HG02588 (cell line): ENCODE data around the gene PCDHB4.
"Not testable (repeated sequence)": the region's sequence is repeated elsewhere in the genome, so short reads cannot be mapped to it uniquely, and the experiment has no call there.

ENCODE experiments used
- ATAC-seq: cut with Tn5 transposase; IDR thresholded peaks from one replicate; pipeline ENCODE4 v1.9.1; 2021; ENCODE audit warnings: mild to moderate bottlenecking, moderate library complexity; ENCODE audit not compliant: unreplicated experiment

Gene PCDHB4

DNA sequence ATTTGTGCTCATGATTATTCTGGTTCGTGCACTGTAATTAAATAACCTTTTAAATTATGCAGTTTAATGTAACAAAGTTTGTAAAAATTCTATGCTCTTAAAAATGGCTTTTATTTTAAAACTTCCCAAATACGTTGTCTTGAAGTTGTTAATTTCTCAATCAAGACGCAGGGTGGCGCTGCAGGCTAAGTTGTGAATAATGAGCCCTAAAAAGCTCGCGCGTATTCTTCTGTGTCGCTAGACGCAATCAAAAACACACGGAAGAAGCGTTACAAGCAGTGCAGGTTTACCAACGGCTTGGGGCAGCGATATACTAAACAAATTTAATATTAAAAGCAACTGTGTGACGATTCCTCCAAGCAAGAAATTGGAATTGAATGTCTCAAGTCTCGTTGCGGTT is at the start of gene PCDHB4:
TSS of gene PCDHB4 (plus strand) at position 256 of the 400 bp plus-strand sequence. CDS start 181 bp downstream, outside the sequence.
- ATAC-seq, result no peak

DNA sequence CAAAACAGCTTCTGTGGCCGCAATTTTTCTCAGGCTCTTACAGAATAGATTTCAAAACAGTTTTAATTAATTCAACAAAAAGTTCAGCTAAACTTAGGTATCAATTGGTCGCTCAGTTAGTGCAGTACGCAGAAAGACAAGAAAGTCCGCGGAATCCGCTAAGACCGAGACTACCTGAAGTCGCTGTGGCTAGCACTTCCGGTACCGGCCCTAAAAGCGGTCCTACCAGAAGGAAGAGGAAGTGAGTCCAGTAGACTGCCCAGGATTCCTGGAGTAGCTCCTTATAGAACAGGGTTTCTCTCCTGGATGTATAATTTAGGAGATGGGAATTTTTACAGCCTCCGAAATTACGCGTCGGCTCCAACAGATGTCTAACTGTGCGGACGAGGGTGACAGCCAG is 43.8 kb upstream of the PCDHB4 start:
- ATAC-seq, result no peak

DNA sequence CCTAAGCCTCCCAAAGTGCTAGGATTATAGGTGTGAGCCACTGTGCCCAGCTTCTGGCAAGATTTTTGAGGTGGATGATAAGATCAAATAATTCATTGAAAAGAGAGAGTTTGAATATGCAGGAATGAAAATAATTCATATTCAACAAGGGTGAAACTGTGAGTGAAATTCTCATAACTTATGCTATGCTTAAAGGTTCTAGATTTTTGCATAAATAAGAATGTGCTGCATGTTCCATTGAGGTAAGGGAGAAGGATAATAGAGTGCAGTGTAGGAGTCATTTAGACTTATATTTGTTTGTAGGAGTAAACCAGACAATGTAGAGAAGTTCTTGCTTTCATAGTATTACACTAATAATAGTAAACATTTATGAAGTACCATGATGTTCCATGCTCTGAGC is 39.4 kb upstream of the PCDHB4 start:
- no peak for ATAC-seq

DNA sequence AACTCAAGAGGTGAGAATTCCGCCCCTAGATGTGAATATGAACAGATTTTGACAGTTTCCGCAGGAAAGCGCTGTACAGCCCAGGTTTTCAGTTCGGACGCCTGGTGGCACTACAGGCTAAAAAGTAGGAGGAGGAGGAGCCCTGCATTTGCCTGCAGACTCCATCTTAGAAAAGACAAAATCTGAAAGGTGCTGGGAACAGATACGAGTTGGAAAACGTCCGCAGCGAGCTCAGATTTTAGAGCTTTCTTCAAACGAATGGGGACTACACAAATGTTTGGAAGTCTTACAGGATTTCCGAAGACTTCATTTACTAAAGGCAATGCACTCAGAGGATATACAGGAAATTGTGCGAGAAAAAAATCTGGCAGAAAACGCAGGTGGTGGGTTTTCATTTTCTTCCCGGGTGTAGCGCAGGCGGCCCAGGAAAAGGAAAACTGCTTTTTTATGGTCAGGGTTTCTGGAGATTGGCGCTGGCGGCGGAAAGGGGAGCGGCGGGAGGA is 37.1 kb upstream of the PCDHB4 start:
- ATAC-seq, result peak; percentile 49

DNA sequence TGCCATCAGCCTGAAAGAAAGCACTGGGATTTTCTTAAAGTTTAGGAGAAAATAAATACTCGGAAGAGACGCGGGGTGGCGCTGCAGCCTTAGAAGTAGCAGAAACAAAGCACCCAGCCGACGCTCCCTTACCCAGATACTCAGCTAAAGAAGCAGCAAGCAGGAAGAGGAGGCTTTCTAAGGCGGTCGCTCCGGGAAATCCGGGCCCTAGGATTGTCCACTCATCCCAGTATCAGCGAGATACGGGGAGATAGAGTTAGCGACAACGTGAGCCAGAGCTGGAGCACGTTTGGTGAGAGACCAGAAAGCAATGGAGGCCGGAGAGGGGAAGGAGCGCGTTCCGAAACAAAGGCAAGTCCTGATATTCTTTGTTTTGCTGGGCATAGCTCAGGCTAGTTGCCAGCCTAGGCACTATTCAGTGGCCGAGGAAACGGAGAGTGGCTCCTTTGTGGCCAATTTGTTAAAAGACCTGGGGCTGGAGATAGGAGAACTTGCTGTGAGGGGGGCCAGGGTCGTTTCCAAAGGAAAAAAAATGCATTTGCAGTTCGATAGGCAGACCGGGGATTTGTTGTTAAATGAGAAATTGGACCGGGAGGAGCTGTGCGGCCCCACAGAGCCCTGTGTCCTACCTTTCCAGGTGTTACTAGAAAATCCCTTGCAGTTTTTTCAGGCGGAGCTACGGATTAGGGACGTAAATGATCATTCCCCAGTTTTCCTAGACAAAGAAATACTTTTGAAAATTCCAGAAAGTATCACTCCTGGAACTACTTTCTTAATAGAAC is 26.9 kb upstream of the PCDHB4 start, which contains the start of gene PCDHB2:
TSS of gene PCDHB2 (plus strand) at position 135 of the 782 bp plus-strand sequence. CDS start at position 311, 176 bp downstream.
- no peak for ATAC-seq

DNA sequence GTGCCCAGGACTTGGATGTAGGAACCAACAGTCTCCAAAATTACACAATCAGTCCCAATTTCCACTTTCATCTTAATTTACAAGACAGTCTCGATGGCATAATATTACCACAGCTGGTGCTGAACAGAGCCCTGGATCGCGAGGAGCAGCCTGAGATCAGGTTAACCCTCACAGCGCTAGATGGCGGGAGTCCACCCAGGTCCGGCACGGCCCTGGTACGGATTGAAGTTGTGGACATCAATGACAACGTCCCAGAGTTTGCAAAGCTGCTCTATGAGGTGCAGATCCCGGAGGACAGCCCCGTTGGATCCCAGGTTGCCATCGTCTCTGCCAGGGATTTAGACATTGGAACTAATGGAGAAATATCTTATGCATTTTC is 26.4 kb upstream of the PCDHB4 start:
- no peak for ATAC-seq

DNA sequence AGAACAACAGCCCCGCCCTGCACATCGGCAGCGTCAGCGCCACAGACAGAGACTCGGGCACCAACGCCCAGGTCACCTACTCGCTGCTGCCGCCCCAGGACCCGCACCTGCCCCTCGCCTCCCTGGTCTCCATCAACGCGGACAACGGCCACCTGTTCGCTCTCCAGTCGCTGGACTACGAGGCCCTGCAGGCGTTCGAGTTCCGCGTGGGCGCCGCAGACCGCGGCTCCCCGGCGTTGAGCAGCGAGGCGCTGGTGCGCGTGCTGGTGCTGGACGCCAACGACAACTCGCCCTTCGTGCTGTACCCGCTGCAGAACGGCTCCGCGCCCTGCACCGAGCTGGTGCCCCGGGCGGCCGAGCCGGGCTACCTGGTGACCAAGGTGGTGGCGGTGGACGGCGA is 25.4 kb upstream of the PCDHB4 start:
- not testable (repeated sequence) for ATAC-seq

DNA sequence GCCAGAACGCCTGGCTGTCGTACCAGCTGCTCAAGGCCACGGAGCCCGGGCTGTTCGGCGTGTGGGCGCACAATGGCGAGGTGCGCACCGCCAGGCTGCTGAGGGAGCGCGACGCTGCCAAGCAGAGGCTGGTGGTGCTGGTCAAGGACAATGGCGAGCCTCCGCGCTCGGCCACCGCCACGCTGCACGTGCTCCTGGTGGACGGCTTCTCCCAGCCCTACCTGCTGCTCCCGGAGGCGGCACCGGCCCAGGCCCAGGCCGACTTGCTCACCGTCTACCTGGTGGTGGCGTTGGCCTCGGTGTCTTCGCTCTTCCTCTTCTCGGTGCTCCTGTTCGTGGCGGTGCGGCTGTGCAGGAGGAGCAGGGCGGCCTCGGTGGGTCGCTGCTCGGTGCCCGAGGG is 25.0 kb upstream of the PCDHB4 start:
- not testable (repeated sequence) for ATAC-seq

DNA sequence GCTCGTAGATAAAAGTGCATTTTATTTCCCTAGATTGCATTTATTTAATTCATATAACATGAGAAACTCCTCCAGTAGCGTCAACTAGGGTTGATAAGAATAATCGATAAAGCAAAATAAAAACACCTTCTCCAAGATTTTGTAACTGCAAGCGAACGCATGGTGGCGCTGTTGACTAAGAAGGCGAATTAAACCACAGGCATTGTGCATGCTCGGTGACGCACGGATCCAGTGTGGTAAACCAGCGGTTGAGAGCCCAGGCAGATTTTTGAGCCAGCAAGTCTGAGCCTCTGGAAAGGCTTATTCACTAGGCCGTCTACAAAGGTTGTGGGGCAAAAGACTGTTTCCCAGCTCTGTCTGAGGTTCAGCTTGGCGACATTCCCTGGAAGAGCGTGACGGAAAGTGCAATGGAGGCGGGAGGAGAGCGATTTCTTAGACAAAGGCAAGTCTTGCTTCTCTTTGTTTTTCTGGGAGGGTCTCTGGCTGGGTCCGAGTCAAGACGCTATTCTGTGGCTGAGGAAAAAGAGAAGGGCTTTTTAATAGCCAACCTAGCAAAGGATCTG is 21.3 kb upstream of the PCDHB4 start, which contains the start of gene PCDHB3:
TSS of gene PCDHB3 (plus strand) at position 231 of the 563 bp plus-strand sequence. CDS start at position 408, 177 bp downstream.
- ATAC-seq, result no peak

DNA sequence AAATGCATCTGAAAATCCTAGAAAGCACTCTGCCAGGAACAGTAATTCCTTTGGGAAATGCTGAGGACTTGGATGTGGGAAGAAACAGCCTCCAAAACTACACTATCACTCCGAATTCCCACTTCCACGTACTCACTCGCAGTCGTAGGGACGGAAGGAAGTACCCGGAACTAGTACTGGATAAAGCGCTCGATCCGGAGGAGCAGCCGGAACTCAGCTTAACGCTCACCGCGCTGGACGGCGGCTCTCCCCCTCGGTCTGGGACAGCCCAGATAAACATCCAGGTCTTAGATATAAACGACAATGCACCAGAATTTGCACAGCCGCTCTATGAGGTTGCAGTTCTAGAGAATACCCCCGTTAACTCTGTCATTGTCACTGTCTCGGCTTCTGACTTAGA is 20.6 kb upstream of the PCDHB4 start:
- ATAC-seq, result no peak

DNA sequence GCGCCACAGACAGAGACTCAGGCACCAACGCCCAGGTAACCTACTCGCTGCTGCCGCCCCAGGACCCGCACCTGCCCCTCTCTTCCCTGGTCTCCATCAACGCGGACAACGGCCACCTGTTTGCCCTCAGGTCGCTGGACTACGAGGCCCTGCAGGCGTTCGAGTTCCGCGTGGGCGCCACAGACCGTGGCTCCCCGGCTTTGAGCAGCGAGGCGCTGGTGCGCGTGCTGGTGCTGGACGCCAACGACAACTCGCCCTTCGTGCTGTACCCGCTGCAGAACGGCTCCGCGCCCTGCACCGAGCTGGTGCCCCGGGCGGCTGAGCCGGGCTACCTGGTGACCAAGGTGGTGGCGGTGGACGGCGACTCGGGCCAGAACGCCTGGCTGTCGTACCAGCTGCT is 19.5 kb upstream of the PCDHB4 start:
- ATAC-seq, result not testable (repeated sequence)

DNA sequence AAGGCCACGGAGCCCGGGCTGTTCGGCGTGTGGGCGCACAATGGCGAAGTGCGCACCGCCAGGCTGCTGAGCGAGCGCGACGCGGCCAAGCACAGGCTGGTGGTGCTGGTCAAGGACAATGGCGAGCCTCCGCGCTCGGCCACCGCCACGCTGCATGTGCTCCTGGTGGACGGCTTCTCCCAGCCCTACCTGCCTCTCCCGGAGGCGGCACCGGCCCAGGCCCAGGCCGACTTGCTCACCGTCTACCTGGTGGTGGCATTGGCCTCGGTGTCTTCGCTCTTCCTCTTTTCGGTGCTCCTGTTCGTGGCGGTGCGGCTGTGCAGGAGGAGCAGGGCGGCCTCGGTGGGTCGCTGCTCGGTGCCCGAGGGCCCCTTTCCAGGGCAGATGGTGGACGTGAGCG is 19.1 kb upstream of the PCDHB4 start:
- not testable (repeated sequence) for ATAC-seq

DNA sequence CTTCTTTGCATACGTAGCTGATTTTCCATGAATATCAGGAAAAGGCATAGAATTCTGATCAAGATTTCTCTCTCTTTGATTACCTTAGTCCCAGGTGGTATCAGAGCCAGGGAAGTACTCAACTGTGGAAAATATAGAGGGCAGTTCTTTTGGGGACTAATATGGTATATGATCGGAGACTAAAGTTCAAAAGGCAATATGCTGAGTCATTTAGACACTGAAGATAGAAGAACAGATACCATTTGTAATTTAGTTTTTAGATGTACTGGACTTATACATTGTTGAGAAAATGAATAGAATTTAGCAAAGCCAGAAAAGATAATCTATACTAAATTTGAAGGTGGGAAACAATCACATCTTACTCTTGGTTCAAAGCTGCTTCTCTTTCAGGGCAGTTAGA is 16.3 kb upstream of the PCDHB4 start:
- ATAC-seq, result no peak

DNA sequence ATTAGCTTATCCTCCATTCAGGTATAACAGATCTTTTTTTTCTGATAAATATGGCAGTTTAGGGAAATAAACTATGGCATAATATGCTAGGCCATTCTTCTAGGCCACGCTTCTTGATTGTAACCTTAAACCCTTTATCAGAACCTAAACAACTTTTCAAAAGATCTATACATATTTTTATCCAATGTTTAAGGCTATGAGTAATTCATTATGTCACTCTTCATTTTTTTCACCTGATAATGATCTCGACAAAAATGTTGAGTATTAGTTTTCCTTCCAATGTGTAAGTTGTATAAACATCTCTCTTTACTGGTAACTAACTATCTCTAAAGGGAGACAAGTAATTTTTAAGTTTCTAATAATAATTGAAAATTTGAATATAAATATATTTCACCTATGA is 2.4 kb upstream of the PCDHB4 start:
- ATAC-seq, result no peak

DNA sequence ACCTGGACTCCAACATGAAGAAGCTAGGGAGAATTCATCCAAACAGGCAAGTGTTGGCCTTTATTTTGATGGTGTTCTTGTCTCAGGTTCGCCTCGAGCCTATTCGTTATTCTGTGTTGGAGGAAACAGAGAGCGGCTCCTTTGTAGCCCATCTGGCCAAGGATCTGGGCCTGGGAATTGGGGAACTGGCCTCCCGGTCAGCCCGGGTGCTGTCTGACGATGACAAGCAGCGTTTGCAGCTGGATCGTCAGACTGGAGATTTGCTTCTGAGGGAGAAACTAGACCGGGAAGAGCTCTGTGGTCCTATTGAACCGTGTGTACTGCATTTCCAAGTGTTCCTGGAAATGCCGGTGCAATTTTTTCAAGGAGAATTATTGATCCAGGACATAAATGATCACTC is 367 bp downstream of the PCDHB4 start:
- ATAC-seq, result no peak

DNA sequence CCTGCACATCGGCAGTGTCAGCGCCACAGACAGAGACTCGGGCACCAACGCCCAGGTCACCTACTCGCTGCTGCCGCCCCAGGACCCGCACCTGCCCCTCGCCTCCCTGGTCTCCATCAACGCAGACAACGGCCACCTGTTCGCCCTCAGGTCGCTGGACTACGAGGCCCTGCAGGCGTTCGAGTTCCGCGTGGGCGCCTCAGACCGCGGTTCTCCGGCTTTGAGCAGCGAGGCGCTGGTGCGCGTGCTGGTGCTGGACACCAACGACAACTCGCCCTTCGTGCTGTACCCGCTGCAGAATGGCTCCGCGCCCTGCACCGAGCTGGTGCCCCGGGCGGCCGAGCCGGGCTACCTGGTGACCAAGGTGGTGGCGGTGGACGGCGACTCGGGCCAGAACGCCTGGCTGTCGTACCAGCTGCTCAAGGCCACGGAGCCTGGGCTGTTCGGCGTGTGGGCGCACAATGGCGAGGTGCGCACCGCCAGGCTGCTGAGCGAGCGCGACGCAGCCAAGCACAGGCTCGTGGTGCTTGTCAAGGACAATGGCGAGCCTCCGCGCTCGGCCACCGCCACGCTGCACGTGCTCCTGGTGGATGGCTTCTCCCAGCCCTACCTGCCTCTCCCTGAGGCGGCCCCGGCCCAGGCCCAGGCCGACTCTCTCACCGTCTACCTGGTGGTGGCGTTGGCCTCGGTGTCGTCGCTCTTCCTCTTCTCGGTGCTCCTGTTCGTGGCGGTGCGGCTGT is 1.9 kb downstream of the PCDHB4 start:
- not testable (repeated sequence) for ATAC-seq

DNA sequence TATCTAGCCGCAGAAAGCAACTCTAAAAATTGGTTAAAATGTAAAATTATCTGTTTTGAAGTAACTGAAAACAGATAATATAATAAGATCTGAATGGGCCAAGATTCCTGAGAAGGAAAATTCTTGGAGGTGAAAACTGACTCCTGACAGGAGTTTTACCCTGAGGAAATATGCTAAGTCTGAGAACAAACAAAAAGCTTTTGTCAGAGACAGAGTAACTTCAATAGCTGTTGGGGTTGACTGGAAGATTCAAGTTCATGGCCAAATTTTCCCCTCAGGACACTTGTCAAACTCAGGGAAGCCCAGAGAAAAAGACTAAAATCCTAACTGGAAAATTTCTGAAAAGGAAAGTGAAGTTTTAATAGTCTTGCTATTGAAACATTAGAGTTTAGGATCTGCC is 5.7 kb downstream of the PCDHB4 start:
- ATAC-seq, result no peak

DNA sequence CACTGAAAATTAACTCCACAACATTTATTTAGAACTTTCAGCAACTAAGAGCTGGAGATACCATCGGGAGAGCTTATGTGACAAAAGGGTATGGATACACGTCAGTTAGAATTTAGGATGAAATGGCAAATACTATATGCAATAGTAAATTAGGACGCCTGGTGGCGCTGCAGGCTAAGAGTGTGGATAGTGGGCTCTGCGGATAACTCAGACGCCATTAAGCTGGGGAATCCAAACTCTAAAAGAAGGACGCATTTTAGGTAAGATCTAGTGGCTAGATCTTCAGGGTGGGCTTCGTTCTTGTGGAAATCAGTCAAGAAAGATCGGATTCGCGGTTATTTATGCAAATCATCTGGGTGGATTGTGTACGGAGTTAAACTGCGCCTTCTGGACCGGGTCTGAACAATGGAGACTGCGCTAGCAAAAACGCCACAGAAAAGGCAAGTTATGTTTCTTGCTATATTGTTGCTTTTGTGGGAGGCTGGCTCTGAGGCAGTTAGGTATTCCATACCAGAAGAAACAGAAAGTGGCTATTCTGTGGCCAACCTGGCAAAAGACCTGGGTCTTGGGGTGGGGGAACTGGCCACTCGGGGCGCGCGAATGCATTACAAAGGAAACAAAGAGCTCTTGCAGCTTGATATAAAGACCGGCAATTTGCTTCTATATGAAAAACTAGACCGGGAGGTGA is 13.6 kb downstream of the PCDHB4 start, which contains the start of gene PCDHB5:
TSS of gene PCDHB5 (plus strand) at position 177 of the 688 bp plus-strand sequence. CDS start at position 406, 229 bp downstream.
- ATAC-seq, result no peak

DNA sequence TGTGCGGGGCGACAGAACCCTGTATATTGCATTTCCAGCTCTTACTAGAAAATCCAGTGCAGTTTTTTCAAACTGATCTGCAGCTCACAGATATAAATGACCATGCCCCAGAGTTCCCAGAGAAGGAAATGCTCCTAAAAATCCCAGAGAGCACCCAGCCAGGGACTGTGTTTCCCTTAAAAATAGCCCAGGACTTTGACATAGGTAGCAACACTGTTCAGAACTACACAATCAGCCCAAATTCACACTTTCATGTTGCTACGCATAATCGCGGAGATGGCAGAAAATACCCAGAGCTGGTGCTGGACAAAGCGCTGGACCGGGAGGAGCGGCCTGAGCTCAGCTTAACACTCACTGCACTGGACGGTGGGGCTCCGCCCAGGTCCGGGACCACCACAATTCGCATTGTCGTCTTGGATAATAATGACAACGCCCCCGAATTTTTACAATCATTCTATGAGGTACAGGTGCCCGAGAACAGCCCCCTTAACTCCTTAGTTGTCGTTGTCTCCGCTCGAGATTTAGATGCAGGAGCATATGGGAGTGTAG is 14.2 kb downstream of the PCDHB4 start:
- ATAC-seq, result no peak

DNA sequence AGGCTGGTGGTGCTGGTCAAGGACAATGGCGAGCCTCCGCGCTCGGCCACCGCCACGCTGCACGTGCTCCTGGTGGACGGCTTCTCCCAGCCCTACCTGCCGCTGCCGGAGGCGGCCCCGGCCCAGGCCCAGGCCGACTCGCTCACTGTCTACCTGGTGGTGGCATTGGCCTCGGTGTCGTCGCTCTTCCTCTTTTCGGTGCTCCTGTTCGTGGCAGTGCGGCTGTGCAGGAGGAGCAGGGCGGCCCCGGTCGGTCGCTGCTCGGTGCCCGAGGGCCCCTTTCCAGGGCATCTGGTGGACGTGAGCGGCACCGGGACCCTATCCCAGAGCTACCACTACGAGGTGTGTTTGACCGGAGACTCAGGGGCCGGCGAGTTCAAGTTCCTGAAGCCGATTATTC is 15.7 kb downstream of the PCDHB4 start:
- not testable (repeated sequence) for ATAC-seq
